EL (cell line): ENCODE measurements around the gene RASSF8.
A peak's percentile ranks its signal among the peaks of the same experiment; 100 is the strongest.

Experiments
- DNase-seq: peaks from one replicate; pipeline ENCODE4 v3.0.0-alpha.2; 2016

RASSF8 gene

DNA sequence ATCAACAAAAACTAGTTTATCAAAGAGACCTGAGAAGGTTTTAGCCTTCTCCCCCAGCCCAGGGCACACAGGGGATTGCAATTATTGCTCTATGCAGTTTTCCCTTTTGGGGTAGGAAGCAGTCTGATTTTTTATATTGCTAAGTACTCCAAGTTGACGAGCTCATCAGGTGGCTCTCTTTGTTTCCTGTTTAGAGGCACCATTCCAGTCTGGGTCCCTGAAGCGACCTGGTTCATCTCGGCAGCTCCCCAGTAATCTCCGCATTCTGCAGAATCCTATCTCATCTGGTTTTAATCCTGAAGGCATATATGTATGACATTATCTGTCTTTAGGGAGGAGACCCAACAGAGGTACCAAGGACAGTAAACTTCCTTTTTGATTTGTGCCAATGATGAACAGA, 110.0 kb downstream of the RASSF8 start:
- no peak for DNase-seq

GRCh38 chr12:26069796-26070195, 111.3 kb downstream of the RASSF8 start:
- DNase-seq: no peak

- DNase-seq: peak; percentile 25
These were observed 119.6 kb downstream of the RASSF8 start for GRCh38 chr12:26077915-26078702.

GRCh38 chr12:26080911-26081310, 122.4 kb downstream of the RASSF8 start:
- DNase-seq: no peak

DNA sequence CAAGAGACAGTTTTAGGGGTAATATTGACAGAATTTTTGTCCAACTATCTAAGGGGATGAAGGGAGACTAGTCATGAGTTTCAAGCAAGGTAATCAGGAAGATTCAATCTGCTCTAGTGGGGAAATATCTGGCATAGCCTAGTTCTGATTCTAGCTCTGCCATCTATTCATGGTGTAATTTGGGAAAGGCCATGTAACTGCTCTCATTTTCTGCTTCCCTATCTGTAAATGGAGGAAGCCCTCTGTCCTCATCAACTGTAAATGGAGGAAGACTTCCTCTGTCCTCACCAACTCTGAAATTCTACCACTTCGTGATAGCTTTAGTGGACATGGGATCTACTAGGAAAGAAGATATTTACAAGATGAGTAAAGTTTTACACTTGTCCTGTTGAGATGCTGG, 128.5 kb downstream of the RASSF8 start:
- no peak for DNase-seq

DNA sequence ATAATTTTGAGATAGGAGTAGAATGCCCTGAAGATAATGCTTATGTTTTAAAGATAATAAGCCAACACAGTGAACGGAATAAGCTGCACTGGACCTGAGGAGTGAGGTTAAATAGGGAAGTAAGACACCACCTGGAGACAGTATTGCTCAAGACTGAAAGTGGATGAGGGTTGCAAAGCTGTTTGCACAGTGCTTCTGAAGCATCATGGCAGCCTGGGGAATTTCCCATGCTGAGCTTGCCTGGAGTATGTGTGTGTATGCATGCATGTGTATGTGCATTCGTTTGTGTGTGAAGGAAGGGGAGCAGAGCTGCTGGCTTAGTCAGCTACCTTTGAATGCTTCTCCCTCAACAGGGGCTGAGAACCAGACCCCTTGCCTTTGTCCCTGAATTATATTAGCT, 130.5 kb downstream of the RASSF8 start:
- DNase-seq: no peak

DNA sequence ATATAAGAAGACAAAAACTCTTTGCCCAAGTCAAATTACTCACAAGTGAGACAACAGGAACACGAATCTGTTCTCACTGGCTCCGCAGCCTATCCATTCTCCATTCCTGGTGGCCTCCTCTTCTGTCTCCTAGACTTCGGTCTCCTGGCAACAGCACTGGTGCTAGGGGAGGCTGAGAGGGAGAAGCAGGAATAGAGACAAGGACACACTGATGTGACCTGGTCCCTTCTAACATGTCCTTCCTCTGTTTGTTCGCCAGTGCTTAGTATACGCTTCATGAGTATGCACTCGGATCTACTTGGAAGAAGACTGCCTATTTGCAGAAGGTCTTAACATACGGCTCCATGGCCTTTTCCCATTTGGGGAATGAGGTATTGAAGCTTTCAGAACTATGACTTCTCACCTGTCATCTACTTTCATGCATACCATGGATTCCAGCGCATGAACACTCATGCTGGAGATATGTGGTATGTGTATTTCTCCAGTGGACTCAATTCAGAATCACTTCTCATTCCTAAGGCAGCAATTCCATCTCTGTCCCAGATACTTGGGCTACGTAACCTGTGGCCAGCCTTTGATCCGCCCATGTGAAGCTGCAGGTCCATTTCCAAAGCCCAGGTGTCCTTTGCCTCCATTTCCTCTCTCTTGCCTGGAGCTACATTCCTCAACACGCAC, 132.5 kb downstream of the RASSF8 start:
- DNase-seq: peak; percentile 44

GRCh38 chr12:26091822-26092221, 133.3 kb downstream of the RASSF8 start:
- DNase-seq: no peak

- DNase-seq: no peak
These were observed 134.0 kb downstream of the RASSF8 start for GRCh38 chr12:26092346-26093105.

GRCh38 chr12:26095186-26095585, 136.7 kb downstream of the RASSF8 start:
- DNase-seq: no peak

DNA sequence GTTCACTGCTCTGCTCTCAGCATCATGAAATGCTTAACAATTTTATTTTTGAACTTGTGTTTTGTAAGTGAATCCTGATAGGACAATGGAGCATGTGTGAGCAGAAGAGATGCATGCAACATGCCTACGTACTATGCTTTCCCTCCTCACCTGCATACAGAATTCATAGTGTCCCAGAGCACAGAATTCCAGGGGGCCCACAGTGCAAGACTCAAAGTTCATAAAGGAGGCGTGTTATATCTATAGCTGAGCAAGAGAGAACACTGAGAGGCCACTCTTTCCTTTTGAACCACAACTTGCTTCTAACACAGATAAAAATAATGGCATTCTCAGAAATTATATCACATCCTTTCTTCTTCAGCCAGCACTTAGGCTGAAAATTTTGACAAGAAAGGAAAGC, 137.6 kb downstream of the RASSF8 start:
- DNase-seq: no peak

DNA sequence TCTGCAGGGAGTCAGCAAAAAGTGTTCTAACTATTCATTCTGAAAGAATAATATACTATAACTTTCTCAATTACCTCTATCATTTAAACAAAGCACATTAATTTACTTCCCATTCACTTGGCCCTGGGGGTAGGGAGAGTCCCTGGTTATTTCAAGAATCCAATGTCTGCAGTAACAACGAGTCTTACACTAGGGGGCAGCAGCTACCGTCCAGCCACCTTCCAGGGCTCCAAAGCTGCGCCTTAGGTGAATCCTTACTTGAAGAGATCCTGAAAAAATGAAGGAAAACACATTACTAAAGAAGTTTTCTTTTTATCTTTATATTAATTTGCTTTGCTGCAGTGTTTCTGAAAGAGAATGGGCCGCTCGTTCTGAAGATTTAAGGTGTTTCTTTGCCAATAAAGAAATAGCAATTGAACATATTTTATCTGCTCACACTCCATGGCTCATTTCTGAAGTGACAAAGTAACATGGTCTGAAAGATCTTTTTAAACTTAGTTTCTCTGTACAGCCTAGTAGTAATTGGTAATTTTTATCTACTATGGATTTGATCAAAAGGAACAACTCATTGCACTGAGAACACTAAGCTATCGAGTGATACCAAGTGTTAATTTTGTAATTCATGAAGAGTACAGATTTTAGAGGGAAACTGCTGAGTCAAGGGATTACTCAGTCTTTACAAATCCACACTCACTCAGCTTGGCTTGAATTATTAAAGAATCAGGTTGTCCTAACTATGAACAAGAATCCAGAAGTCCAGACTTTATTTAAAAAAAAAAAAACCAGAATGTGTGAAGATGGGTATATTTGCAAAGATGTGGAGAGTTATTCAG, 138.8 kb downstream of the RASSF8 start:
- peak; percentile 71 for DNase-seq

GRCh38 chr12:26100666-26101349, 142.3 kb downstream of the RASSF8 start:
- no peak for DNase-seq

- no peak for DNase-seq
These were observed 142.9 kb downstream of the RASSF8 start for GRCh38 chr12:26101350-26101734.

DNA sequence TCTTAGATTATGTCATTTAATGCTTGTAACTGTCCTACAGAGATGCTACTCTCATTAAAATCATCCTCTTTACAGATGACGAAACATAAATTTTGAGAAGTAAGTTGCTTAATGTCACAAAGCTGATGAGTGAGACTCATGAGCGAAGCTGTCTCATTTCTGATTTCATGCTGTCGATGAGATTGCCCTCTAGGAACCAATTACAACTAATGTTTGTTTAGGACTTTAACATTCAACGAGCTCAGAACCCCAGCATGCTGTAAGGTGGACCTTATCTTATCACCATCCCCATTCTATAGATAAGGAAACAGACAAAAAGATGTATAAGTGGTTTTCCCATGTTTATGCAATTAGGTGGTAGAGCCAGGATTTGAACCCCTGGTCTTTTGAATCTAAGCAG, 143.3 kb downstream of the RASSF8 start:
- no peak for DNase-seq

- DNase-seq: no peak
These were observed 144.5 kb downstream of the RASSF8 start for GRCh38 chr12:26102953-26103352.

- no peak for DNase-seq
These were observed 147.9 kb downstream of the RASSF8 start for GRCh38 chr12:26106347-26106746.

DNA sequence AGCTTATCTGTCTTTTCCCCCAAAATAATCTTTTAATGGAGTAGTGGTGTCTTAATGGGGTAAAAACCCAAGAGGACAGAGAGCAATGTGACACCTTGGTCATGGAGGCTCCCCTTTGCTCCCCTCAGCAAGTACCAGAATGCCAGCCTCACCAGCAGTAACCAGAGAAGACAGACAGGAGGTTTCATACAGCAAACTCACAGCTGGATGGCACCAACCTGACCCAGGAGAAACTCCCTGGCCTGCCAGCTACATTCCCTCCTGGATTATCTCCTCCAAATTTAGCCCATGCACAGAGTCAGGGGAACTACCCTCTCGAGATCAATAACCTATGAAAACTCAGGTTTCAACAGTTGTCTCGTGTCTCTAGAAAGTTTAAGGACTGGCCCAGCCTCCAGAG, 150.4 kb downstream of the RASSF8 start:
- DNase-seq: no peak

DNA sequence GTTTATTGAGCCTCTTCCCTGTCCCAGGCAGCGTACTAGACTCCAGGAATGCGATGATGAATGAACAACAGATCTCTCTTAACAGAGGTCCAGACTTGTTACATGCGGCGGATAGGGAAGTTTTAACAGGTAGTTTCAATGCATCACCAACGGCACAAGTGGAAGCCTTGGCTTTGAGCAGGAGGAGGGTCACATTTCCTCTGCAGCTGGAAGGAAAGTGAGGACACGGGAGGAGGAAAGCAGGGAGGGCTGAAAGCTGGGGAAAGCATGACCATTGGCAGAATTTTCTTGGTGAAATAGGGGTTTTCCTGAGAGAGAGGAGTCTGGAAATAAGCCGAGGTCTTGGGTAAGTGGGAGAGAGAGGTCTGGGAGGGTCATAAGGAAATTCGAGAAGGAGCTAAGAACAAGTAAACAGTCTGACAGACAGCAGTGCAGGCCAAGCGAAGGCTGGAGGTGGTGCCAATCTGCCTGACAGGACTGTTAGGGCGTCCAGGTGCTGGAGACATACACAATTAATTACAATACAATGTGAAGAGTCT, 150.9 kb downstream of the RASSF8 start:
- no peak for DNase-seq

GRCh38 chr12:26112232-26112631, 153.8 kb downstream of the RASSF8 start:
- DNase-seq: no peak

GRCh38 chr12:26112703-26113147, 154.2 kb downstream of the RASSF8 start:
- DNase-seq: peak; percentile 15

DNA sequence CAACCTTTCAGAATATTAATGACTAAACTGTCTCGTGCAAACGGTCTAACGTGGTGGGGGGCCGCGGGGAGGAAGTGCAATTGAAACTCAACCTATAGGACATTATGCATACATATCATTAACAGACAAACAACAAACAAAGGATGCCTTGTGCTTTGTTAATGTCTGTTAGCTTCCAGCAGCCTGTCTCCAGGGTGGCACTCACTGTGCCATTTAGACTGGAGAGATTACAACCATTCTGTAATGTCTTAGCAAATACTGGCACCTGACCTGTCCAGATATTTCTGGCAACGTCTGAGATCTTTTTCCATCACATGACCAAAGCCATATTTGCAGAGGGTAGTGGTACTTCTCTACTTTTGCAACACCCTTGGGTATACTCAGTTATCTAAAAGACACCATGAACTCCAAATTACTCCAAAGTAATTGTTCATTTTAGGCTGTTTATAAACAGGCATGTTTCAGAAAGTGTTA, 154.7 kb downstream of the RASSF8 start:
- DNase-seq: no peak
